GM21360 (cell line): ENCODE data around the gene HUNK.
"Not testable (repeated sequence)": the region's sequence is repeated elsewhere in the genome, so short reads cannot be mapped to it uniquely, and the experiment has no call there.

Experiments used
- ATAC-seq: cut with Tn5 transposase; IDR thresholded peaks from one replicate; pipeline ENCODE4 v1.9.1; 2021; ENCODE audit warnings: mild to moderate bottlenecking, moderate library complexity; ENCODE audit not compliant: unreplicated experiment

HUNK gene

DNA sequence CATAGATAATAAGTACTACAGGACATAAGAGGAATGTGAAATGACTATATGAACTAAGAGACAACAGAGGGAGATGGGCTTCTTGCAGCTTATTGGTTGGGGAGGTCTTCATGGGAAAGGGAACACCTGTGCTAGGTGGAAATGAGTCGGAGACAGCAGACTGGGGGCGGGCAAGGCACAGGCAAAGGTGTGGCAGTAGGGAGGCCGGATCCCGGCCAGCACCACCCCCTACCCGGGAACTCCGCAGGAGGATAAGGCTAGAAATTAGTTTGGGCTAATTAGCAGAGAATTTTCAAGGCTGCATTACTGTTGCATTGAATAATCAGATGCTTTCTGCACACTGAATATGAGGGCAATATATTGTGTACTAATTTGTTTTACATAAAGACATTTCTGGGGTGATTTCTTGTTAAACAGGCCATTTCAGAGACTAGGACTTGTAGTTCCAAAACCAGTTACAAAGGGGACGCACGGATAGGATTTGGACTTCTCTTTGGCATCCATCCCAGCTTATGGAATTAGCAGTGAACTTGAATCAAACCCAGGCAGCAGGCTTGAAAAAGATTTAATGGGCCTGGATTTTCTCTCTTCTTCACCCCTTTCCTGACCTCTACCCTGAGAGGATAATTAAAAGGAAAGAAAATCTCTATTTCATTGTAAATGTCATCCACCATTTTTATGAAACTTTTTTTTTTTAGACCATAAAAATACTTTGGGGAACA is 2.2 kb upstream of the HUNK start:
- no peak for ATAC-seq

- not testable (repeated sequence) for ATAC-seq
These were observed 1.4 kb upstream of the HUNK start for GRCh38 chr21:31871371-31871770.

DNA sequence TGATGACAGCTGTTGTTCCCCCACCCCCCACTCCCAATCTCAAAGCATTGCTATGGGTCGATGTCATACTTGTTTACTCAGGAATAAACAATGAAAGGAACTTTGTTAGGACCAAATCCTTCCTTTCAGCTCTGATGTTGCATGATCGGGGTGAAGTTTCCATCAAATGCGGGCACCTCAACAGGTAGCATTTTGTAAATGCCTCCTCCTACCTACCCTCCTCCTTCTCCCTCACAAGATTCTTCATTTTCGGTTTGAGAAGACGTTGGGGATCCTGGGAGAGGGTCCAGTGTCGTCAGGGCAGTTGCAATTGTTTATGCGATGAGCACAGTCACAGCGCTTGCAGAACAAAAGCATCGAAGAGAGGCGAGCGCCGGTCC is 758 bp upstream of the HUNK start:
- no peak for ATAC-seq

DNA sequence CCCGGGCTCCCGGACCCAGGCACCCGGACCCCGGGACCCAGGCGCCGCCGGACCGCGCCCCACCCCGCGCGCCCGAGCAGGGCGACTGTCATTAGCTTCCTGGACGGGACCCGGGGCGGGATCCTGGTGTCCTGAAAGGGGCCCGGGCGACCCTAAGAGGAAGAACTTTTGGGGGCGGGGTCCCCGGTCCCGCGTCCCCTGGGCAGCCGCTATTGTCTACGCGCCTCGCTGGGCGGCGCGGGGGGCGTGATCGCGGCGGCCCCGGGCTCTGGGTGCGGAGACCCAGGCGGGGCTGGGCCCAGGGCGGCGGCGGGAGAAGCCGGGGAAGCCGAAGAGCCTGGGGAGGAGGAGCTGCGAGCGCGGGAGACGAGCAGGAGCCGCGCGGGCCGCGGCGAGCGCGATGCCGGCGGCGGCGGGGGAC is 465 bp downstream of the HUNK start:
- no peak for ATAC-seq

- no peak for ATAC-seq
These were observed 1.1 kb downstream of the HUNK start for GRCh38 chr21:31873696-31874599.

- ATAC-seq = no peak
These were observed 2.0 kb downstream of the HUNK start for GRCh38 chr21:31874812-31875212.

DNA sequence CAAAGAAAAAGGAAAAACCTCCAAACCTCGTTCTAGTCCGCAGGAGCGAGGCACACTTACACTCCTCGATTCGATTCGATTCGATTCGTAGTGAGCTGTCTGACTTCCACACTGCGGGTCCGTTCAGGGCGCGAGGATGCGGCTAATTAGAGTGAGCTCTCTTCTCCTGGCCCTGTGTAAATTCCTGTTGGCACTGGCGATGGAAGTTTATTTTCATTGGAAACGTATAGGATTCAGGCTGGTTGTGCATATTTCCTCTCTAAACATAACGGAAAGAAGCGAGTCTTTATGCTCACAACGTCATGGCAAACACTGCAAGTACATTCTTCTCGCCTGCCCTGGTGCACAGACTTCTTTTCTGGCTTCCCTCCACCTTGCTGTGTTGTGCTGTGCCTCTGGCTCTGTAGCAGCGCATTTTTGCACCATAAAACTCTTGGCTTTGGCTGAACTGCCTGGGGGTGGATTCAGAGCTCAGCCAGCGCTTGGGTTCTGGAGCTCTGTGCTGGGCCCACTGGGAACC is 2.7 kb downstream of the HUNK start:
- no peak for ATAC-seq

DNA sequence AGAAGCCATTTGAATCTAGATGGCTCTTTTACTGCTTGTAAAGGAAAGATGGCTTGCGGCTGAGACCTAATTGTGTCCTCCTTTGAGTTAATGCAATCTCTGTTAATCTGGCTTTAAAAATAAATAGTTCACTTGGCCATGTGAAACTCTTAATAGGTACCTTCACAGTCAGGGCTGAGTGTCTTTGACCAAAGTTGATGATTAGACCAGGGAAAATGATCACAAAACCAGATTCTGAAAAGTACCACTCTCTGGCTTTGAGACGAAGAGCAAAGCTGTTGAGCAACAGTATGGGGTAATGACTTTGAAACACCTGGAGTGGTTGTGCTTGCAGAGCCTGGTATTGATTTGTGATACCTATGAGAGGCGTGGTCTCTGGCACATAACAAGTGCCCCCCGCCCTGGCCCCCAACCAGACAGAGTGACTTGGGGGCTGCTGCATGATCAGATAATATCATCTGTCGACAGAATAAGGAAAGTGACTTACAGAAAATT is 4.7 kb downstream of the HUNK start:
- ATAC-seq = no peak

- ATAC-seq = no peak
These were observed 6.0 kb downstream of the HUNK start for GRCh38 chr21:31878831-31879230.

GRCh38 chr21:31879241-31879650 is 6.4 kb downstream of the HUNK start:
- no peak for ATAC-seq

- no peak for ATAC-seq
These were observed 7.1 kb downstream of the HUNK start for GRCh38 chr21:31879911-31880310.

DNA sequence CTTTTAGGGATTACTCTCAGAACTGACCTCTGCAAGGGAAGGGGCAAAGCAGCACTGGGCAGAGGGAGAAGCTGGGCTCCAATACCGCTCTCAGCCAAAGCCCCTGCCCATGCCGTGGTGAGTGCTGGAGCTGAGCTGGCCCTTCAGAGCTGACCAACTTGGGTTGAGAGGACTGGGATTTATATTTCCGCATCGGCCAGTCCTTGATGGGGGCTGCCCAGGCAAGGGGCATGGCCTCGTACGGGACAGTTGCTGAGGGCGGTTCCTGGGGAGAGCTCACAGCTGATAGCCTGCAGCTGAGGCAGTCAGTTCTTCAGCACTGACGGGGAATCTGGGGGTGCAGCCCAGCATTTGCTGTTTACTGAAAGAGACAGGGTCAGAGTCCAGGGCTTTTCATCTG is 8.0 kb downstream of the HUNK start:
- no peak for ATAC-seq

DNA sequence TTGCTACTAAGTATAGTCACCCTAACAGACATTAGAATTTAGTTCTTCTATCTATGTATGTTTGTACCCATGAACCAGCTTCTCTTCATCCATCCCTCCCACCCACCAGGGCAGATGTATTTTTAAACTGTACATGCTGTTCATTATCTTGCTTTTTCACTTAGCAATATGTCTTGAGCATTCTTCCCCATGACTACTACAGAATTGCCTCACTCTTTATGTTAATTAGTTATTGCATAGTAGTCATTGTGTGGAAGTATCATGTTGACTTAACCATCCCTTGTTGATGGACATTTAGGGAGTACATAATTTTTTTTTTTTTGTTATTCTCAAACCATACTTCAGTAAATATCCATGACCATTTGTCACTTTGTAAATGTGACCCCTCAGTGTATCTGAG is 9.9 kb downstream of the HUNK start:
- no peak for ATAC-seq

DNA sequence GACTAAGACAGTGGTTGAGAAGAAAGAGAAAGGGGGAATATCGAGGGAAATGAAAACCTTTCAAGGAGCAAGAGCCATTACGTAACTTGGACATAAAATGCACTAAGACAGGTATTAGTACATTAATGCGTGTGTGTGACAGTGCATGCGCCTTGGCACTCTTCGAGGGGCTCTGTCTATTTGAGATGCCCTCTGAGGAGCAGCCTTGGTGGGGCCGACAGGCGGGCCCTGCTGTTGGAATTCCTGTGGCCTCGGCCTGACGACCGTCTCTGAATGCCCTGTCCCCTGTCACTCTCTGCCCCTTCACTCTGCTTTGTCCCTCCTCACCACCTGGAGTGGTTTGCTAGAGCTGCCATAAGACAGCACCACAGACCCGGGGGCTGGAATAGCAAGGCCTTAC is 12.3 kb downstream of the HUNK start:
- ATAC-seq = no peak

- no peak for ATAC-seq
These were observed 14.1 kb downstream of the HUNK start for GRCh38 chr21:31886915-31887314.

- ATAC-seq = no peak
These were observed 14.6 kb downstream of the HUNK start for GRCh38 chr21:31887391-31887841.

- no peak for ATAC-seq
These were observed 16.1 kb downstream of the HUNK start for GRCh38 chr21:31888936-31889371.

GRCh38 chr21:31889460-31889859 is 16.6 kb downstream of the HUNK start:
- ATAC-seq = no peak

DNA sequence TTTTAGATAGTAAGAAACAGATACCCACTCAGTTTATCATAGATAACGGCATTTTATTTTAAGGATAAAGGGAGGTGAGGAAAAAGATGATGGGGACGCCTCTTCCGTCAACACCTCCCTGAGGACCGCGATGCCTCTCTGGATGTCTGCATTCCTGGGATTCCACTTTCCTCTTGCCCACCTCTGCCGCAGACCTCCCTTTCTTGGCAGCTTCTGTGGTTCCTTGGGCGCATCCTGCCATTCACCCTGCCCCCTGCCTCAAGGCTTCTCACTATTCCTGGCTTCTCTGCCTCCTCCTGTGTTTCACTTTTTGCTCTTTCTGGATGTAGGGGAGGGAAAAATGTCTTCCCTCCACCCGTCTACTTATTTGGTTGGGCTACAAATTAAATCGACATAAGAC is 19.9 kb downstream of the HUNK start:
- no peak for ATAC-seq

GRCh38 chr21:31893851-31894415 is 21.1 kb downstream of the HUNK start:
- ATAC-seq = no peak

DNA sequence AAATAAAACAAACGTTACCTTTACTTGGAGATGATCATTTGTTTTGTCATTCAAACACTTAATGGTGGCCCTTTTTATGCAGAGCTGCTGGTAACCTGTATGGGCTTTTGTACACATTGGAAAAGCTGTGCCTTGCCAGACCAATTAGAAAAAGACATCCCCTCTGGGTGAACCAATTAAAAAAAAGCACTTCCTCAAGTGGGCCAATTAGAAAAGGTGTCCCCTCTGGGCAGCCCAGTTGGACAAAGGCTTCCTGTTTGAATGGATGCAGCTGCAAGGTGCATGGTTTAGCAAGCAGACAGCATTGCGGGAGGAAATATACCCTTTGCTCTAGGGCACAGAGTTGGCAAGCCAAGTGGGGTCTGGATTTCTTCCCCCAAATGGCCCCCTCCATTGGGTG is 21.6 kb downstream of the HUNK start:
- no peak for ATAC-seq
